Tongue (tissue), 2 donors: ENCODE measurements around the gene GREB1L. TPM values are rescaled to one million over a fixed set of nuclear protein-coding genes. Genes with fewer than 3 reads are reported as not detected.
"Not testable (repeated sequence)": the region's sequence is repeated elsewhere in the genome, so short reads cannot be mapped to it uniquely, and the experiment has no call there.

Experiments
- DNase-seq: peaks from one replicate; pipeline ENCODE4 v3.0.0-alpha.2; 2015
- total RNA-seq: library from RNA; depleted of rRNA; stranded (reverse); fragments of >200 nt; gene quantifications from one replicate; pipeline ENCODE4 v1.2.3, GENCODE V29; 2014

GREB1L gene
- total RNA-seq, 1 donor from 2014 or later, result 6.8 TPM

GRCh38 chr18:21264651-21265050 is 22.6 kb downstream of the GREB1L start:
- peak; percentile 48 for DNase-seq

GRCh38 chr18:21265971-21266673 is 24.1 kb downstream of the GREB1L start:
- DNase-seq, result no peak

GRCh38 chr18:21267400-21267799 is 25.4 kb downstream of the GREB1L start:
- DNase-seq, result no peak

GRCh38 chr18:21269349-21269748 is 27.3 kb downstream of the GREB1L start:
- DNase-seq, result no peak

- DNase-seq, result no peak
Measured at GRCh38 chr18:21270453-21270852, 28.4 kb downstream of the GREB1L start.

GRCh38 chr18:21272016-21272579 is 30.1 kb downstream of the GREB1L start:
- DNase-seq, result no peak

GRCh38 chr18:21273568-21273967 is 31.5 kb downstream of the GREB1L start:
- no peak for DNase-seq

- no peak for DNase-seq
Measured at GRCh38 chr18:21275645-21276044, 33.6 kb downstream of the GREB1L start.

- DNase-seq, result no peak
Measured at GRCh38 chr18:21277578-21277977, 35.5 kb downstream of the GREB1L start.

GRCh38 chr18:21278218-21278617 is 36.2 kb downstream of the GREB1L start:
- DNase-seq, result not testable (repeated sequence)

GRCh38 chr18:21281603-21282002 is 39.6 kb downstream of the GREB1L start:
- no peak for DNase-seq

- no peak for DNase-seq
Measured at GRCh38 chr18:21284540-21284939, 42.5 kb downstream of the GREB1L start.

- DNase-seq, result no peak
Measured at GRCh38 chr18:21289827-21290226, 47.8 kb downstream of the GREB1L start.

- peak; percentile 47 for DNase-seq
Measured at GRCh38 chr18:21291106-21291505, 49.1 kb downstream of the GREB1L start.

- no peak for DNase-seq
Measured at GRCh38 chr18:21293479-21293878, 51.4 kb downstream of the GREB1L start.

GRCh38 chr18:21295101-21295500 is 53.1 kb downstream of the GREB1L start:
- no peak for DNase-seq

- no peak for DNase-seq
Measured at GRCh38 chr18:21296045-21296444, 54.0 kb downstream of the GREB1L start.

- no peak for DNase-seq
Measured at GRCh38 chr18:21298351-21298750, 56.3 kb downstream of the GREB1L start.

- DNase-seq, result no peak
Measured at GRCh38 chr18:21300035-21300907, 58.2 kb downstream of the GREB1L start.

GRCh38 chr18:21300908-21301200 is 58.8 kb downstream of the GREB1L start:
- no peak for DNase-seq

GRCh38 chr18:21303445-21303844 is 61.4 kb downstream of the GREB1L start:
- no peak for DNase-seq

- DNase-seq, result no peak
Measured at GRCh38 chr18:21303895-21304294, 61.9 kb downstream of the GREB1L start.

- no peak for DNase-seq
Measured at GRCh38 chr18:21305621-21306020, 63.6 kb downstream of the GREB1L start.

- DNase-seq, result no peak
Measured at GRCh38 chr18:21306368-21306767, 64.3 kb downstream of the GREB1L start.
